Neural progenitor cell (in vitro differentiated cells): Measurements from ENCODE around the gene NOL8.

ENCODE experiments used
- CTCF ChIP-seq: fragments of 200-600 bp; sonication (generic); IDR thresholded peaks from 2 replicates; pipeline ENCODE4 v1.5.1; 2017; ENCODE audit warnings: antibody characterized with exemption, mild to moderate bottlenecking
- EZH2 ChIP-seq: fragments of 200-600 bp; sonication (generic); IDR thresholded peaks from 2 replicates; pipeline ENCODE4 v1.6.1; 2017; ENCODE audit warnings: antibody characterized with exemption, mild to moderate bottlenecking, moderate library complexity

- no peak for TF ChIP-seq CTCF
- TF ChIP-seq EZH2 = no peak
Observed at GRCh38 chr9:92294297-92294676, 30.9 kb downstream of the NOL8 start.
